Muscle layer of duodenum (tissue), 2 donors: Measurements from ENCODE around the gene EFHD2.
"Not testable (repeated sequence)": the region's sequence is repeated elsewhere in the genome, so short reads cannot be mapped to it uniquely, and the experiment has no call there.

Experiments
- H3K27ac ChIP-seq: one replicate; pipeline ENCODE4 v1.7.0; 2013; ENCODE audit warnings: mild to moderate bottlenecking, low read length
- H3K27me3 ChIP-seq: one replicate; pipeline ENCODE4 v1.7.0; 2013; ENCODE audit warnings: low read depth, mild to moderate bottlenecking, control low read depth, low read length
- H3K36me3 ChIP-seq, 2 donors: one replicate each; pipeline ENCODE4 v1.7.0; 2013; ENCODE audit warnings: low read length in 2 of 2, control low read depth in 1 of 2, mild to moderate bottlenecking in 1 of 2; ENCODE audit not compliant: insufficient read depth in 2 of 2, control insufficient read depth in 1 of 2
- H3K4me1 ChIP-seq, 2 donors: one replicate each; pipeline ENCODE4 v1.7.0; 2013; ENCODE audit warnings: low read length in 2 of 2, mild to moderate bottlenecking in 2 of 2, control low read depth in 1 of 2, moderate library complexity in 1 of 2; ENCODE audit not compliant: insufficient read depth in 2 of 2, control insufficient read depth in 1 of 2
- H3K4me3 ChIP-seq, 2 donors: one replicate each; pipeline ENCODE4 v1.7.0; 2013; ENCODE audit warnings: low read length in 2 of 2, low read depth in 1 of 2, mild to moderate bottlenecking in 1 of 2
- H3K9me3 ChIP-seq, 2 donors: one replicate each; pipeline ENCODE4 v1.7.0; 2013; ENCODE audit warnings: low read length in 2 of 2, control low read depth in 1 of 2, mild to moderate bottlenecking in 1 of 2; ENCODE audit not compliant: control insufficient read depth in 1 of 2
- donor health status: healthy.

Gene EFHD2

GRCh38 chr1:15448877-15449462, 39.3 kb downstream of the EFHD2 start:
- Histone ChIP-seq H3K4me3 (no peak overlapping the region), H3K9me3 (no peaks in the 10 kb centered on the region), H3K36me3 (no peaks in the 10 kb centered on the region), H3K27ac (no peak overlapping the region), H3K27me3 (no peaks in the 10 kb centered on the region), H3K4me1 (peaks cover 0 to 1% of the 10 kb centered on the region in 2 donors)

DNA sequence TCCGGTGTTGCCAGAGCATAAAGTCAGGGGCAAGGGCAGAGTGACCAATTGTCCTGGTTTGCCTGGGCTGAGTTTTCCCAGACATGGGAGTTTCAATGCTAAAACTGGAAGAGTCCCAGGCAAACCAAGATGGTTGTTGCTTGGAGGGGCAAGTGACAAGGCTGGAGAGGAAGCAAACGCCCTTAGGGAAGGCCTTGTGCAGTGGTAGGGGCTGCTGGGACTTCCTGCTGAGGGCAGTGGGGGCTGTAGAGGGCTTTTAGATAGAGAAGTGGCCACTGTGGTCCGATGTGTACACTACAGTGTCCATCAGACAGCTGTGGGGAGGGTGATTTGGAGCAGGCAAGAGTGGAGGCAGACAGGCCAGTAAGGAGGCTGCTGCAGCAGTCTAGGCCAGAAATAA, 39.9 kb downstream of the EFHD2 start:
- Histone ChIP-seq H3K9me3 (no peaks in the 10 kb centered on the region), H3K27ac (no peak overlapping the region), H3K36me3 (no peaks in the 10 kb centered on the region)

DNA sequence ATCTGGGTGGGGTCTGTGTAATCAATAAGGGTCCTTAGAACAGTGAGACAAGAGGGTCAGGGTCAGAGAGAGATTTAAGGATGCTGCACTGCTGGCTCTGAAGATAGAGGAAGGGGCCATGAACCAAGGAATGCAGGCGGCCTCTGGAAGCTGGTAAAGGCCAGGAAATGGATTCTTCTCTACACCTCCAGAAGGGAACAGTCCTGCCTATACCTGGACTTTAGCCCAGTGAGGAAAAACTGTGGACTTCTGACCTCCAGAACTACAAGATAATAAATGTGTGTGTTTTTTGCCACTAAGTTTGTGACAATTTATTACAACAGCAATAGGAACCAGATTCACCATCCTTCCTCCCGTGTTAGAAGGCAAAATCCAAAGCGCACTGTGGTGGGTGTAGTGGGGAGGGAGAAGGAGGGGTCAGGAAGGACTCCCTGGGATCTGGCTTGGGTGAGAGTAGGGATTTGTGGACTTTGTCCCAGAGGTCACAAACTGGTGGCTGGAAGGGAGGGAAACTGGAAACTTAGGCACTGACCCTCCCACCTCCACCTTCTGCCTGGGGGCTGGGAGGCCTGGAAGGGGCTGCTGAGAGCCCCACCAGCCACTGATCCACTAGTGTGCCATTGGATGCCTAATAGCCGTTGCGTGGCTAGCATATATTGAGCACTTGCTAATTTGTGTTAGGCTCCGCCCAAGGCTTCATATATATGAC, 41.5 kb downstream of the EFHD2 start:
- Histone ChIP-seq H3K4me3 (no peak overlapping the region), H3K4me1 (peaks cover 0 to 4% of the 10 kb centered on the region in 2 donors), H3K27ac (no peak overlapping the region), H3K27me3 (no peaks in the 10 kb centered on the region), H3K9me3 (no peaks in the 10 kb centered on the region), H3K36me3 (no peaks in the 10 kb centered on the region)

More for the DNA sequence above, 39.9 kb downstream of the EFHD2 start:
- Histone ChIP-seq H3K4me1 (peaks cover 0 to 4% of the 10 kb centered on the region in 2 donors), H3K4me3 (no peak overlapping the region), H3K27me3 (no peaks in the 10 kb centered on the region)

- no peak overlapping the region for H3K4me3 ChIP-seq
- peaks cover 0 to 4% of the 10 kb centered on the region in 2 donors for H3K4me1 ChIP-seq
- no peaks in the 10 kb centered on the region for H3K9me3 ChIP-seq
- H3K36me3 ChIP-seq, result no peaks in the 10 kb centered on the region
- H3K27ac ChIP-seq, result no peak overlapping the region
- no peaks in the 10 kb centered on the region for H3K27me3 ChIP-seq
Observed at GRCh38 chr1:15452216-15452615, 42.5 kb downstream of the EFHD2 start.

GRCh38 chr1:15452866-15453571, 43.3 kb downstream of the EFHD2 start:
- H3K4me3 ChIP-seq, result no peak overlapping the region
- H3K27ac ChIP-seq, result no peak overlapping the region
- H3K36me3 ChIP-seq, result no peaks in the 10 kb centered on the region
- peaks cover 0 to 4% of the 10 kb centered on the region in 2 donors for H3K4me1 ChIP-seq
- no peaks in the 10 kb centered on the region for H3K9me3 ChIP-seq
- no peaks in the 10 kb centered on the region for H3K27me3 ChIP-seq

GRCh38 chr1:15453734-15454133, 44.0 kb downstream of the EFHD2 start:
- Histone ChIP-seq H3K9me3 (no peaks in the 10 kb centered on the region), H3K36me3 (no peaks in the 10 kb centered on the region), H3K27me3 (no peaks in the 10 kb centered on the region), H3K27ac (no peak overlapping the region), H3K4me1 (peaks cover 0 to 4% of the 10 kb centered on the region in 2 donors), H3K4me3 (no peak overlapping the region)

DNA sequence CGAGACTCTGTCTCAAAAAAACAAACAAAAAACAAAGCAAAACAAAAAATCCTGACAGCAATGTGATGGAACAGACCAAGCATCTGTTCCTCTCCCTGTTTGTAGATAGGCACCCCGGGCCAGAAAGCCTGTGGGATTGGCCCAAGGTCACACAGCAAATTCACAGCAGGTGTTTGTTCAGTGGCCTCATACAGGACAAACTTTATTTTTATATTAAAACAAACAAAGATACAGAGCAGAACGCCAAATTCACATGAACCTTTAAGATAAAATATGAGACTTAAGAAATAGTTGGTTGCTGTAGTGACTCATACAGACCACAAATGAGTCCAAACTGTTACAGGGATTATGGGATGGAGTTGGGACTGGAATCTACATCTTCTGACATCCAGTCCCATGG, 44.6 kb downstream of the EFHD2 start:
- H3K27ac ChIP-seq, result no peak overlapping the region
- H3K27me3 ChIP-seq, result no peaks in the 10 kb centered on the region
- H3K36me3 ChIP-seq, result no peaks in the 10 kb centered on the region
- H3K4me1 ChIP-seq, result peaks cover 0 to 4% of the 10 kb centered on the region in 2 donors
- no peak overlapping the region for H3K4me3 ChIP-seq
- H3K9me3 ChIP-seq, result no peaks in the 10 kb centered on the region

DNA sequence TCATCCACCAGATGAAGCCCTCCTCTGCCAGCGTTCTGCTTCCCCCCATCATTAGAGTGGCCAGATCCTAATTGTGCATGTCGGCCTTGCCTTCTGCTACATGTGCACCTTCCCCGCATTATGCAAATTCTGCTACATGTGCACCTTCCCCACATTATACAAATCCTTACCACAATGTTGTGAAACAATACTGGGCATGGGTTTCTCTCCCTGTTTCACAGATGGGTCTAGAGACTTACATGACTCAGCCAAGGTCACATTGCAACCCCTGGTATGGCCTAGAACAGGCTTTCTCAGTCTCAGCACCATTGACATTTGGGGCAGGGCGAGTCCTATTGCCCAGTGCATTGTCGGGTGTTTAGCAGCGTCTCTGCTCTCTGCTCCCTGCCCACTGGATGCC, 45.8 kb downstream of the EFHD2 start:
- Histone ChIP-seq H3K36me3 (no peaks in the 10 kb centered on the region), H3K27ac (no peak overlapping the region), H3K9me3 (no peaks in the 10 kb centered on the region), H3K27me3 (no peaks in the 10 kb centered on the region), H3K4me3 (no peak overlapping the region), H3K4me1 (peaks cover 0 to 8% of the 10 kb centered on the region in 2 donors)

GRCh38 chr1:15456313-15456954, 46.7 kb downstream of the EFHD2 start, which contains the start of gene CELA2A:
Gene CELA2A (plus strand): TSS chr1:15456732. CDS start chr1:15456754, 22 bp downstream.
- no peak within 1 kb of the TSS for H3K4me3 ChIP-seq
- no peaks in the 10 kb centered on the region for H3K27me3 ChIP-seq
- H3K27ac ChIP-seq, result no peak within 1 kb of the TSS
- H3K9me3 ChIP-seq, result no peaks in the 10 kb centered on the region
- H3K36me3 ChIP-seq, result no peaks in the 10 kb centered on the region
- H3K4me1 ChIP-seq, result peaks cover 0 to 8% of the 10 kb centered on the region in 2 donors

DNA sequence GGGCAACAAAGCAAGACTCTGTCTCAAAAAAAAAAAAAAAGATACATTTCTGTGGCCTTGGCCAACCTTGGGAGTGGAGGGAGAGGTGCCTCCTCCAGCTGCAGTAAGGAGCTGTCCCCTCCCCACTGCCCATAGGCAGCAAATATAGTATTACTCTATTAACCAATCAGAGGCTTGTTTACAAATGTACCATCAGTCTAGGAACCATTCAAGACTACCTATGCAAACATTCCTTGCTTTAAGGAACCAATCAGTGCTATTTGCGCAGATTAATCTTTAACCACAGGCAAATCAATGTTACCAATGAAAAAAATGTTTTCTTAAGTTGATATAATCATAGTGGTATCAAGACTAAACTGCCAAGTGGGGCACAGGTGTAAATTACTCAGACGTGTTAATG, 47.9 kb downstream of the EFHD2 start:
- no peaks in the 10 kb centered on the region for H3K9me3 ChIP-seq
- H3K27me3 ChIP-seq, result no peaks in the 10 kb centered on the region
- no peak overlapping the region for H3K4me3 ChIP-seq
- no peaks in the 10 kb centered on the region for H3K36me3 ChIP-seq
- H3K27ac ChIP-seq, result no peak overlapping the region
- peaks cover 0 to 8% of the 10 kb centered on the region in 2 donors for H3K4me1 ChIP-seq

DNA sequence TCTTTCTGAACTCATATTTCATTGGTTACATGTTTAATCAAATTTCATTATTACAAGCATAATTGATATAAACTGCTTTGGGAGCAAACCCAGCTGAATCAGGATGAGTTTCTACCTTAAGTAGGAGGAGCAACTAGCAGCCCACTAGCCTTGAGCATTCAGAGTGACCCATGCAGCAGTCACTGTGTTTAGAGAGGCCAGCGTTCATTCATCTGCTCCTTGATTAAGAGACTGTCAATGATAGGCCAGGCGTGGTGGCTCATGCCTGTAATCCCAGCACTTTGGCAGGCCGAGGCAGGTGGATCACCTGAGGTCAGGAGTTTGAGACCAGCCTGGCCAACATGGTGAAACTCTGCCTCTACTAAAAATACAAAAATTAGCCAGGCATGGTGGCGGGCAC, 48.7 kb downstream of the EFHD2 start:
- H3K4me1 ChIP-seq, H3K36me3 ChIP-seq, H3K27me3 ChIP-seq, H3K27ac ChIP-seq, H3K4me3 ChIP-seq, H3K9me3 ChIP-seq: not testable (repeated sequence)
